Keratinocyte (primary cell): ENCODE measurements around the gene FOXO1. TPM values are rescaled to one million over a fixed set of nuclear protein-coding genes. Genes with fewer than 3 reads are reported as not detected.

ENCODE experiments used
- DNase-seq: peaks from one replicate; pipeline ENCODE4 v3.0.0-alpha.2; 2011; ENCODE audit warnings: low read depth, missing footprints, low spot score
- FAIRE-seq: peaks from 2 replicates; lab custom pipeline; 2011; peaks lifted over from hg19 to GRCh38; lab: Jason Lieb, UNC
- H2AFZ ChIP-seq: 2 replicates; pipeline ENCODE4 v1.6.0; 2012; ENCODE audit warnings: low read length, control low read depth, inconsistent platforms; ENCODE audit not compliant: control insufficient read depth
- H3K27ac ChIP-seq: 2 replicates; pipeline ENCODE4 v1.5.1; 2011; ENCODE audit warnings: low read length; ENCODE audit not compliant: control insufficient read depth, insufficient read depth
- H3K27me3 ChIP-seq: 3 replicates; pipeline ENCODE4 v1.6.0; 2011; ENCODE audit warnings: low read length; ENCODE audit not compliant: control insufficient read depth, insufficient read depth; ENCODE audit errors: extremely low read depth
- H3K36me3 ChIP-seq, 2 experiments: 2 replicates in 1 of 2; 3 replicates in 1 of 2; pipeline ENCODE4 v1.5.1; 2011; ENCODE audit warnings: low read length in 2 of 2, mild to moderate bottlenecking in 1 of 2; ENCODE audit not compliant: control insufficient read depth in 2 of 2, insufficient read depth in 2 of 2; ENCODE audit errors: extremely low read depth in 1 of 2
- H3K4me1 ChIP-seq: 3 replicates; pipeline ENCODE4 v1.5.1; 2011; ENCODE audit warnings: low read length; ENCODE audit not compliant: control insufficient read depth, insufficient read depth; ENCODE audit errors: extremely low read depth
- H3K4me2 ChIP-seq: 3 replicates; pipeline ENCODE4 v1.6.0; 2011; ENCODE audit warnings: low read depth, low read length; ENCODE audit not compliant: control insufficient read depth, insufficient read depth; ENCODE audit errors: extremely low read depth
- H3K4me3 ChIP-seq, 3 experiments: fragments of 200-600 bp in 1 of 3; sonication (generic) in 1 of 3; 2 replicates in 2 of 3; 3 replicates in 1 of 3; pipeline ENCODE4 v1.5.1; 2011 to 2016; ENCODE audit warnings: low read length in 3 of 3, mild to moderate bottlenecking in 3 of 3, control low read depth in 2 of 3, inconsistent platforms in 1 of 3, low read depth in 1 of 3, mixed read lengths in 1 of 3, mixed run types in 1 of 3, moderate library complexity in 1 of 3; ENCODE audit not compliant: control insufficient read depth in 2 of 3, insufficient read depth in 2 of 3; ENCODE audit errors: extremely low read depth in 1 of 3
- H3K79me2 ChIP-seq: 2 replicates; pipeline ENCODE4 v1.6.0; 2012; ENCODE audit warnings: low read length; ENCODE audit not compliant: control insufficient read depth, insufficient read depth
- H3K9ac ChIP-seq: 3 replicates; pipeline ENCODE4 v1.6.0; 2011; ENCODE audit warnings: low read length; ENCODE audit not compliant: control insufficient read depth, insufficient read depth; ENCODE audit errors: extremely low read depth
- H3K9me1 ChIP-seq: 3 replicates; pipeline ENCODE4 v1.6.0; 2011; ENCODE audit warnings: low read length; ENCODE audit not compliant: control insufficient read depth, insufficient read depth; ENCODE audit errors: extremely low read depth
- H3K9me3 ChIP-seq: 2 replicates; pipeline ENCODE4 v1.5.1; 2012; ENCODE audit warnings: low read depth, low read length; ENCODE audit not compliant: control insufficient read depth
- H4K20me1 ChIP-seq: 3 replicates; pipeline ENCODE4 v1.6.0; 2011; ENCODE audit warnings: low read length; ENCODE audit not compliant: control insufficient read depth, insufficient read depth; ENCODE audit errors: extremely low read depth
- EZH2 ChIP-seq: IDR thresholded peaks from one replicate; pipeline ENCODE4 v1.6.1; 2012; ENCODE audit warnings: inconsistent platforms, mild to moderate bottlenecking, low read length, moderate library complexity
- dilution Hi-C: fragments of 300-500 bp; cut with MboI; formaldehyde crosslinking; loops from one replicate; pipeline ENCODE4 v1.7.0; 2020; ENCODE audit warnings: low sequenced_read_pairs; ENCODE audit not compliant: extremely low pct_ligation_motif_present
- polyA plus RNA-seq, 5 experiments: library from polyadenylated mRNA; depleted of rRNA in 3 of 5; stranded (reverse) in 3 of 5; stranded (forward) in 1 of 5; unstranded in 1 of 5; fragments of >200 nt; gene quantifications; 1 replicate in 1 of 5; 2 replicates in 3 of 5; 3 replicates in 1 of 5; pipeline versions ENCODE4 v1.2.1 to v1.2.3, GENCODE V29; 2011 to 2012; ENCODE audit warnings: missing spikeins in 2 of 5, low read depth in 1 of 5, low replicate concordance in 1 of 5
- TF ChIP-seq, protein P1 (sequence below), 3 experiments: IDR thresholded peaks in 1 of 3; conservative IDR thresholded peaks in 1 of 3; optimal IDR thresholded peaks in 1 of 3; 2 replicates in 2 of 3; 3 replicates in 1 of 3; pipeline versions ENCODE3 to v1.5.1; 2011; ENCODE audit warnings: low read length in 3 of 3, mild to moderate bottlenecking in 3 of 3, moderate library complexity in 2 of 3, control low read depth in 1 of 3, inconsistent platforms in 1 of 3; ENCODE audit not compliant: insufficient read depth in 2 of 3; ENCODE audit errors: extremely low read depth in 1 of 3

FOXO1 gene
- polyA plus RNA-seq, 1 donor (not counting 4 experiments of a cell fraction or from before 2014, with no cell fraction given): 8.3 TPM

DNA sequence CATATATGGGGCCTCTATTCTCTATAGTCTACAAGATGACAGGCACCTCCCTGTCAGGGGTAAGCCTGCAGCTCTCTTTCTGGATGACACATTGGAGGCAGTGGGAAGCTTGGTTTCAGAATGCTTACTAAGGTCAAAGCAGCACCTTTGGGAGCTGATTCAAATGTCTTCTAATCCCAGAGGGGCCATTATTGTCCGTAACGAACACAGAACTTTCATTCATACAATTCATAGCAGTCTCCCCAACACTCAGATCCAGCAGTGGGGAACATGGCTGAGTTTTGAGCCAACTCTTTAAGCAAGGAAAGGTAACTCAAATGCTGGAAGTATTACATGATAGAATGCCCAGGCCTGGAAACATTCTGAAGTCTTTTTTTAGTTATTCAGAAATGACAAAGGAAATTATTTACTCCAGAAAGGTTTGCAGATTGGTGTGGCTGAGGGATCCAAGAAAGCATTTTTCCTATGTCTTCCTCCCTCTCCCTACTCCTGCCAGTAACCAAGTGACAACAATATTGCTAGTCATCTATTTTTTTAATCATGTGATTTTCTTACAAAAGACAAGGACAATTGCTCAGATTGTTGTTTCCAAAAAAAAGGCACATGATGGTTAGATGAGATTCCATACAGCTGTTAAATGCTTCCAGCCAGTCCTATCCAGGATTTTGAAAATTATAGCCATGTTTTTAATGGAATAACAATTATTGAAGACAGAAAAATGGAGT, 118.7 kb downstream of the FOXO1 start:
- no peaks in the 10 kb centered on the region for H3K9me1 ChIP-seq
- TF ChIP-seq EZH2: no peak
- TF ChIP-seq, protein P1, sequence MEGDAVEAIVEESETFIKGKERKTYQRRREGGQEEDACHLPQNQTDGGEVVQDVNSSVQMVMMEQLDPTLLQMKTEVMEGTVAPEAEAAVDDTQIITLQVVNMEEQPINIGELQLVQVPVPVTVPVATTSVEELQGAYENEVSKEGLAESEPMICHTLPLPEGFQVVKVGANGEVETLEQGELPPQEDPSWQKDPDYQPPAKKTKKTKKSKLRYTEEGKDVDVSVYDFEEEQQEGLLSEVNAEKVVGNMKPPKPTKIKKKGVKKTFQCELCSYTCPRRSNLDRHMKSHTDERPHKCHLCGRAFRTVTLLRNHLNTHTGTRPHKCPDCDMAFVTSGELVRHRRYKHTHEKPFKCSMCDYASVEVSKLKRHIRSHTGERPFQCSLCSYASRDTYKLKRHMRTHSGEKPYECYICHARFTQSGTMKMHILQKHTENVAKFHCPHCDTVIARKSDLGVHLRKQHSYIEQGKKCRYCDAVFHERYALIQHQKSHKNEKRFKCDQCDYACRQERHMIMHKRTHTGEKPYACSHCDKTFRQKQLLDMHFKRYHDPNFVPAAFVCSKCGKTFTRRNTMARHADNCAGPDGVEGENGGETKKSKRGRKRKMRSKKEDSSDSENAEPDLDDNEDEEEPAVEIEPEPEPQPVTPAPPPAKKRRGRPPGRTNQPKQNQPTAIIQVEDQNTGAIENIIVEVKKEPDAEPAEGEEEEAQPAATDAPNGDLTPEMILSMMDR (optimal IDR thresholded peaks at IDR 0.05 in 1 of 3, IDR thresholded peaks at IDR 0.05 in 1 of 3, conservative IDR thresholded peaks at IDR 0.05 in 1 of 3; ENCODE audit: extremely low read depth in 1 of 3, insufficient read depth in 2 of 3, low read length in 3 of 3): no peak
- no peaks in the 10 kb centered on the region for H3K9me3 ChIP-seq
- H3K36me3 ChIP-seq: no peaks in the 10 kb centered on the region
- H3K9ac ChIP-seq: no peak overlapping the region
- H3K79me2 ChIP-seq: no peaks in the 10 kb centered on the region
- no peaks in the 10 kb centered on the region for H3K27me3 ChIP-seq
- no peak overlapping the region for H3K27ac ChIP-seq
- H2AFZ ChIP-seq: no peak overlapping the region
- H3K4me2 ChIP-seq: no peak overlapping the region
- DNase-seq: no peak
- peaks cover 3% of the 10 kb centered on the region for H3K4me1 ChIP-seq
- no peaks in the 10 kb centered on the region for H4K20me1 ChIP-seq
- no peak overlapping the region for H3K4me3 ChIP-seq
- dilution Hi-C loops: no loop called here
- no peak for FAIRE-seq

DNA sequence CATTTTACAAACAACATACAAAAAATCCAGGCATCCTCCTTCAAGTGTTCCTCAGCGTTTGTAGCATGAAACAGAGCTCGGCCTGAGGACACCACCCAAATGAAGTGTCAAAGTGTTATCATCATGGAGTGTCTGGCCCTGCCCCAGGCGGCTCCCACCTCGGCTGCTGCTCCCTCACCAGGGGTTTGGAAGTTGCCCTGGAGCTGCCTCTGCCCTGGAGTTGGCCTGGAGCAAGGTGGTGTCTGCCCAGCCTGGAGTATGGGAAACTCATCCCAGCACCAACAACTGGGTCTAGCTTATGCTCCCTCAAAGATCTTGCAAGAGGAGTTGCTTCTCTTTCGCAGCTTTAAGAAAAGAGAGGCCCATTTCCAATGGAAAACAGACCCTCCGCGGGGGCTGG, 120.4 kb downstream of the FOXO1 start:
- Histone ChIP-seq H3K79me2 (no peaks in the 10 kb centered on the region), H4K20me1 (no peaks in the 10 kb centered on the region), H3K9ac (no peak overlapping the region), H3K9me3 (no peaks in the 10 kb centered on the region), H3K4me3 (no peak overlapping the region), H3K4me2 (no peak overlapping the region), H3K4me1 (peaks cover 3% of the 10 kb centered on the region), H3K27ac (no peak overlapping the region), H2AFZ (no peak overlapping the region), H3K36me3 (no peaks in the 10 kb centered on the region), H3K27me3 (no peaks in the 10 kb centered on the region), H3K9me1 (no peaks in the 10 kb centered on the region)
- dilution Hi-C loops: no loop called here
- DNase-seq (no peak), FAIRE-seq (no peak)
- TF ChIP-seq, protein P1 (optimal IDR thresholded peaks at IDR 0.05 in 1 of 3, IDR thresholded peaks at IDR 0.05 in 1 of 3, conservative IDR thresholded peaks at IDR 0.05 in 1 of 3; ENCODE audit: extremely low read depth in 1 of 3, insufficient read depth in 2 of 3, low read length in 3 of 3): no peak
- TF ChIP-seq EZH2: no peak
